ENCODE measurements around the gene POU3F2. TPM values are rescaled to one million over a fixed set of nuclear protein-coding genes. Genes with fewer than 3 reads are reported as not detected.

Gene POU3F2
- total and polyA plus RNA-seq, 9 of the 15 experiments (the other 6 are each of a cell fraction or from before 2014, with no cell fraction given) = 0.08 to 0.46 (median 0.36) TPM

- TF ChIP-seq, protein P1, sequence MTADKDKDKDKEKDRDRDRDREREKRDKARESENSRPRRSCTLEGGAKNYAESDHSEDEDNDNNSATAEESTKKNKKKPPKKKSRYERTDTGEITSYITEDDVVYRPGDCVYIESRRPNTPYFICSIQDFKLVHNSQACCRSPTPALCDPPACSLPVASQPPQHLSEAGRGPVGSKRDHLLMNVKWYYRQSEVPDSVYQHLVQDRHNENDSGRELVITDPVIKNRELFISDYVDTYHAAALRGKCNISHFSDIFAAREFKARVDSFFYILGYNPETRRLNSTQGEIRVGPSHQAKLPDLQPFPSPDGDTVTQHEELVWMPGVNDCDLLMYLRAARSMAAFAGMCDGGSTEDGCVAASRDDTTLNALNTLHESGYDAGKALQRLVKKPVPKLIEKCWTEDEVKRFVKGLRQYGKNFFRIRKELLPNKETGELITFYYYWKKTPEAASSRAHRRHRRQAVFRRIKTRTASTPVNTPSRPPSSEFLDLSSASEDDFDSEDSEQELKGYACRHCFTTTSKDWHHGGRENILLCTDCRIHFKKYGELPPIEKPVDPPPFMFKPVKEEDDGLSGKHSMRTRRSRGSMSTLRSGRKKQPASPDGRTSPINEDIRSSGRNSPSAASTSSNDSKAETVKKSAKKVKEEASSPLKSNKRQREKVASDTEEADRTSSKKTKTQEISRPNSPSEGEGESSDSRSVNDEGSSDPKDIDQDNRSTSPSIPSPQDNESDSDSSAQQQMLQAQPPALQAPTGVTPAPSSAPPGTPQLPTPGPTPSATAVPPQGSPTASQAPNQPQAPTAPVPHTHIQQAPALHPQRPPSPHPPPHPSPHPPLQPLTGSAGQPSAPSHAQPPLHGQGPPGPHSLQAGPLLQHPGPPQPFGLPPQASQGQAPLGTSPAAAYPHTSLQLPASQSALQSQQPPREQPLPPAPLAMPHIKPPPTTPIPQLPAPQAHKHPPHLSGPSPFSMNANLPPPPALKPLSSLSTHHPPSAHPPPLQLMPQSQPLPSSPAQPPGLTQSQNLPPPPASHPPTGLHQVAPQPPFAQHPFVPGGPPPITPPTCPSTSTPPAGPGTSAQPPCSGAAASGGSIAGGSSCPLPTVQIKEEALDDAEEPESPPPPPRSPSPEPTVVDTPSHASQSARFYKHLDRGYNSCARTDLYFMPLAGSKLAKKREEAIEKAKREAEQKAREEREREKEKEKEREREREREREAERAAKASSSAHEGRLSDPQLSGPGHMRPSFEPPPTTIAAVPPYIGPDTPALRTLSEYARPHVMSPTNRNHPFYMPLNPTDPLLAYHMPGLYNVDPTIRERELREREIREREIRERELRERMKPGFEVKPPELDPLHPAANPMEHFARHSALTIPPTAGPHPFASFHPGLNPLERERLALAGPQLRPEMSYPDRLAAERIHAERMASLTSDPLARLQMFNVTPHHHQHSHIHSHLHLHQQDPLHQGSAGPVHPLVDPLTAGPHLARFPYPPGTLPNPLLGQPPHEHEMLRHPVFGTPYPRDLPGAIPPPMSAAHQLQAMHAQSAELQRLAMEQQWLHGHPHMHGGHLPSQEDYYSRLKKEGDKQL (CRISPR knock-in tag; IDR thresholded peaks at IDR 0.05; ENCODE audit: borderline replicate concordance) = no peak
- no peak for TF ChIP-seq ZNF263 (CRISPR knock-in tag; IDR thresholded peaks at IDR 0.05; ENCODE audit: borderline replicate concordance)
- TF ChIP-seq, protein P2, sequence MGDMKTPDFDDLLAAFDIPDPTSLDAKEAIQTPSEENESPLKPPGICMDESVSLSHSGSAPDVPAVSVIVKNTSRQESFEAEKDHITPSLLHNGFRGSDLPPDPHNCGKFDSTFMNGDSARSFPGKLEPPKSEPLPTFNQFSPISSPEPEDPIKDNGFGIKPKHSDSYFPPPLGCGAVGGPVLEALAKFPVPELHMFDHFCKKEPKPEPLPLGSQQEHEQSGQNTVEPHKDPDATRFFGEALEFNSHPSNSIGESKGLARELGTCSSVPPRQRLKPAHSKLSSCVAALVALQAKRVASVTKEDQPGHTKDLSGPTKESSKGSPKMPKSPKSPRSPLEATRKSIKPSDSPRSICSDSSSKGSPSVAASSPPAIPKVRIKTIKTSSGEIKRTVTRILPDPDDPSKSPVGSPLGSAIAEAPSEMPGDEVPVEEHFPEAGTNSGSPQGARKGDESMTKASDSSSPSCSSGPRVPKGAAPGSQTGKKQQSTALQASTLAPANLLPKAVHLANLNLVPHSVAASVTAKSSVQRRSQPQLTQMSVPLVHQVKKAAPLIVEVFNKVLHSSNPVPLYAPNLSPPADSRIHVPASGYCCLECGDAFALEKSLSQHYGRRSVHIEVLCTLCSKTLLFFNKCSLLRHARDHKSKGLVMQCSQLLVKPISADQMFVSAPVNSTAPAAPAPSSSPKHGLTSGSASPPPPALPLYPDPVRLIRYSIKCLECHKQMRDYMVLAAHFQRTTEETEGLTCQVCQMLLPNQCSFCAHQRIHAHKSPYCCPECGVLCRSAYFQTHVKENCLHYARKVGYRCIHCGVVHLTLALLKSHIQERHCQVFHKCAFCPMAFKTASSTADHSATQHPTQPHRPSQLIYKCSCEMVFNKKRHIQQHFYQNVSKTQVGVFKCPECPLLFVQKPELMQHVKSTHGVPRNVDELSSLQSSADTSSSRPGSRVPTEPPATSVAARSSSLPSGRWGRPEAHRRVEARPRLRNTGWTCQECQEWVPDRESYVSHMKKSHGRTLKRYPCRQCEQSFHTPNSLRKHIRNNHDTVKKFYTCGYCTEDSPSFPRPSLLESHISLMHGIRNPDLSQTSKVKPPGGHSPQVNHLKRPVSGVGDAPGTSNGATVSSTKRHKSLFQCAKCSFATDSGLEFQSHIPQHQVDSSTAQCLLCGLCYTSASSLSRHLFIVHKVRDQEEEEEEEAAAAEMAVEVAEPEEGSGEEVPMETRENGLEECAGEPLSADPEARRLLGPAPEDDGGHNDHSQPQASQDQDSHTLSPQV (IDR thresholded peaks at IDR 0.05) = no peak
- no peak for TF ChIP-seq E4F1 (CRISPR knock-in tag; IDR thresholded peaks at IDR 0.05; ENCODE audit: borderline replicate concordance)
These were observed 11.0 kb downstream of the POU3F2 start (continued) for GRCh38 chr6:98845211-98846020.
